Vagina (tissue), 2 donors: Measurements from ENCODE around the gene KAZN. TPM values are rescaled to one million over a fixed set of nuclear protein-coding genes. Genes with fewer than 3 reads are reported as not detected.

Source experiments
- DNase-seq, 2 donors: peaks; one replicate each; pipeline ENCODE4 v3.0.0-alpha.2; 2017; ENCODE audit errors: extremely low spot score in 2 of 2
- H3K27ac ChIP-seq: fragments of 200-600 bp; sonication (generic); one replicate; pipeline ENCODE4 v1.5.1; 2019
- H3K27me3 ChIP-seq: fragments of 200-600 bp; sonication (generic); one replicate; pipeline ENCODE4 v1.5.1; 2019
- H3K36me3 ChIP-seq, 2 donors: fragments of 200-600 bp; sonication (generic); one replicate each; pipeline ENCODE4 v1.5.1; 2017 to 2019
- H3K4me1 ChIP-seq: fragments of 200-600 bp; sonication (generic); one replicate; pipeline ENCODE4 v1.5.1; 2019
- H3K4me3 ChIP-seq, 2 donors: fragments of 200-600 bp; sonication (generic); 1 replicate in 1 of 2; 2 replicates in 1 of 2; pipeline ENCODE4 v1.5.1; 2016 to 2019
- H3K9me3 ChIP-seq: fragments of 200-600 bp; sonication (generic); one replicate; pipeline ENCODE4 v1.5.1; 2019
- CTCF ChIP-seq, 3 experiments: fragments of 450-650 bp in 2 of 3; fragments of 200-600 bp in 1 of 3; sonication (generic) in 1 of 3; IDR thresholded peaks; one replicate each; pipeline ENCODE4 v1.5.1; 2017 to 2019; ENCODE audit warnings: antibody characterized with exemption in 3 of 3, mild to moderate bottlenecking in 2 of 3, moderate library complexity in 2 of 3
- POLR2A ChIP-seq, 2 donors: fragments of 450-650 bp; IDR thresholded peaks; one replicate each; pipeline ENCODE4 v1.6.1; 2017; ENCODE audit warnings: antibody characterized with exemption in 2 of 2, mild to moderate bottlenecking in 2 of 2, moderate library complexity in 2 of 2
- POLR2AphosphoS5 ChIP-seq, 2 donors: sonication (generic); formaldehyde crosslinking; IDR thresholded peaks; one replicate each; pipeline ENCODE4 v1.9.0; 2017; ENCODE audit warnings: antibody characterized with exemption in 2 of 2, mild to moderate bottlenecking in 2 of 2, low read depth in 1 of 2; ENCODE audit not compliant: insufficient read depth in 1 of 2
- intact Hi-C: fragments of 100-400 bp; cut with DNase I; formaldehyde crosslinking; loops from one replicate; pipeline ENCODE4 v1.15.1; 2023
- total RNA-seq: library from RNA; depleted of rRNA; stranded (reverse); fragments of >200 nt; gene quantifications from one replicate; pipeline ENCODE4 v1.2.3, GENCODE V29; 2016

KAZN gene
- total RNA-seq, 1 donor from 2014 or later: 29.5 TPM

DNA sequence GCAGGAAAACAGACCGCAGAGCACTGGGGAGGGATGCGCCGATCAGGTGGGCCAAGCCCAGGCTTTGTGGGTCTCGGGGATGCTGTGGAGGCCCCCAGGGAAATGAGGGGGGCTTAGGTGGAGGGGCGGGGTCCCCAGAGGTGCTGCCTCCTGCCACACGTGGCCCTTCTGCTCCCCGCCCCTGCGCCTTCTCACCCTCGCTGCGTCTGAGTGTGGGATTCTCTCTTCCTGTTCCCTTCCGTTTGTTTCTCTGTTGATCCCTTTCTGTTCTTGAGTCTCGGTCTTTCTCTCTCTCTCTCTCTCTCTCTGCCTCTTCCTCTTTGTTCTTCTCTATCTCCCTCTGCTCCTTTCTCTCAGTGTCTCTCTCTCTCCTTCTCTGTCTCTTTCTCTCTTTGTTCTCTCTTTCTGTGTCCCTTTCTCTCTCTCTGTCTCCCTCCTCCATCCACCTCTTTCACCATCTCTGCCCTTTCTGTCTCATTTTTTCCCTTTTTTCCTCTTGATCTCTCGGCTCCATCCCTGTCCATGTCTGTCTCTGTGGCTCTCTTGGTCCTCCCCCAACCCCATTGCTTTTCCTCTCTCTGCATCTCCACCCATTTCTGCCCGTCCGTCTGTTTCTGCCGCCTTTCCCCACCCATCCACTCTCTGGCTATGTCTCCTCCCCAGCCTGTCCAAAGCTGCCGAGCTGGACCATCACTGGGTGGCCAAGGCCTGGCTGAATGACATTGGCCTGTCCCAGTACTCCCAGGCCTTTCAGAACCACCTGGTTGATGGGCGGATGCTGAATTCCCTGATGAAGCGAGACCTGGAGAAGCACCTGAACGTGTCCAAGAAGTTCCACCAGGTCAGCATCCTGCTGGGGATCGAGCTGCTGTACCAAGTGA is 502.6 kb downstream of the KAZN start:
- Histone ChIP-seq H3K4me1 (no peaks in the 10 kb centered on the region), H3K27me3 (no peaks in the 10 kb centered on the region), H3K36me3 (no peaks in the 10 kb centered on the region), H3K9me3 (no peaks in the 10 kb centered on the region), H3K4me3 (no peak overlapping the region), H3K27ac (no peak overlapping the region)
- TF ChIP-seq POLR2A (IDR thresholded peaks at IDR 0.05) (no peak), CTCF (IDR thresholded peaks at IDR 0.05) (no peak), POLR2AphosphoS5 (IDR thresholded peaks at IDR 0.05; ENCODE audit: insufficient read depth in 1 of 2, low read depth in 1 of 2) (no peak)
- intact Hi-C loops: no loop called here
- no peak for DNase-seq

DNA sequence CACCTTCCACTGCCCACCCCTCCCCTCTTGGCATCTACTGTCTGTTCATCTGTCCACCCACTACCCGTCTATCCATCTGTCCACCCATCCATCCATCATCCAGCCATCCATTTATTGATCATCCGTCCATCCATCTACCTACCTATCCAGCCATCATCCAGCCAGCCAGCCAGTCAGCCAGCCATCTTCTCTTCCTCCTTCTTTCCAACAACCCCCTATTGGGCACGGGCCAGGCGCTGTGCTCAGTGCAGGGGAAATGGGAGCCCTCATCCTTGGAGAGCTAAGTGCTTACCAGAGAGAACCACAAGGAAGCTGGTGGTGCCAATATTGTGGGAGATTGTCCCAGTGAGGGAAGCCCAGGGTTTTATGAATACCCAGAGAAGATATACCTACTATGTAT is 503.3 kb downstream of the KAZN start:
- no peak for DNase-seq
- intact Hi-C loops: no loop called here
- H3K36me3 ChIP-seq: no peaks in the 10 kb centered on the region
- H3K27ac ChIP-seq: no peak overlapping the region
- no peaks in the 10 kb centered on the region for H3K4me1 ChIP-seq
- no peak for TF ChIP-seq CTCF (IDR thresholded peaks at IDR 0.05)
- TF ChIP-seq POLR2A (IDR thresholded peaks at IDR 0.05): no peak
- TF ChIP-seq POLR2AphosphoS5 (IDR thresholded peaks at IDR 0.05; ENCODE audit: insufficient read depth in 1 of 2, low read depth in 1 of 2): no peak
- H3K4me3 ChIP-seq: no peak overlapping the region
- H3K9me3 ChIP-seq: no peaks in the 10 kb centered on the region
- no peaks in the 10 kb centered on the region for H3K27me3 ChIP-seq

- no peaks in the 10 kb centered on the region for H3K4me1 ChIP-seq
- TF ChIP-seq POLR2AphosphoS5 (IDR thresholded peaks at IDR 0.05; ENCODE audit: insufficient read depth in 1 of 2, low read depth in 1 of 2) (no peak), POLR2A (IDR thresholded peaks at IDR 0.05) (no peak), CTCF (IDR thresholded peaks at IDR 0.05) (no peak)
- H3K27me3 ChIP-seq: no peaks in the 10 kb centered on the region
- no peak overlapping the region for H3K27ac ChIP-seq
- DNase-seq: no peak
- intact Hi-C loops: no loop called here
- no peaks in the 10 kb centered on the region for H3K9me3 ChIP-seq
- H3K4me3 ChIP-seq: no peak overlapping the region
- no peaks in the 10 kb centered on the region for H3K36me3 ChIP-seq
These were observed 504.2 kb downstream of the KAZN start for GRCh38 chr1:15102646-15103045.

GRCh38 chr1:15103211-15103610 is 504.7 kb downstream of the KAZN start:
- no peak for TF ChIP-seq CTCF (IDR thresholded peaks at IDR 0.05)
- TF ChIP-seq POLR2A (IDR thresholded peaks at IDR 0.05): no peak
- TF ChIP-seq POLR2AphosphoS5 (IDR thresholded peaks at IDR 0.05; ENCODE audit: insufficient read depth in 1 of 2, low read depth in 1 of 2): no peak
- Histone ChIP-seq H3K27me3 (no peaks in the 10 kb centered on the region), H3K9me3 (no peaks in the 10 kb centered on the region), H3K4me3 (no peak overlapping the region), H3K4me1 (no peaks in the 10 kb centered on the region), H3K36me3 (no peaks in the 10 kb centered on the region), H3K27ac (no peak overlapping the region)
- DNase-seq: no peak
- intact Hi-C loops: no loop called here

DNA sequence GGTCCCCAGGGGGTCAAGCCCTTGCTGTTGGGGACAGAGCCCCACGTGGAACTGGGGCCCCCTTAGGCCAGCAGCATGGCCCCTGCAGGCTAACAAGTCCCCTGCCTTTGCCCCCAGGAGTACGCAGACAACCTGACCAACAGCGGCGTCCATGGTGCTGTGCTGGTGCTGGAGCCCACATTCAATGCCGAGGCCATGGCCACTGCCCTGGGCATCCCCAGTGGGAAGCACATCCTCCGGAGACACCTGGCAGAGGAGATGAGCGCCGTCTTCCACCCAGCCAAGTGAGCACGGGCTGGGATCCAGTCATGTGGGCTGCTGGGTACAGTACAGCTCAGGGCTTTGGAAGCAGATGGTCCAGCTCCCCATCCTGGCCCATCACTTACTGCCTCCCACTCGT is 505.4 kb downstream of the KAZN start:
- H3K27ac ChIP-seq: no peak overlapping the region
- H3K4me1 ChIP-seq: no peaks in the 10 kb centered on the region
- intact Hi-C loops: no loop called here
- H3K36me3 ChIP-seq: no peaks in the 10 kb centered on the region
- TF ChIP-seq CTCF (IDR thresholded peaks at IDR 0.05) (no peak), POLR2A (IDR thresholded peaks at IDR 0.05) (no peak), POLR2AphosphoS5 (IDR thresholded peaks at IDR 0.05; ENCODE audit: insufficient read depth in 1 of 2, low read depth in 1 of 2) (no peak)
- no peaks in the 10 kb centered on the region for H3K9me3 ChIP-seq
- H3K4me3 ChIP-seq: no peak overlapping the region
- no peaks in the 10 kb centered on the region for H3K27me3 ChIP-seq
- DNase-seq: no peak
